NCI-H2171 (cell line): ENCODE results near the gene OR11A1.

Experiments used
- DNase-seq: peaks from one replicate; lab custom pipeline; 2025; lab: John Stamatoyannopoulos, UW

The OR11A1 gene, protein sequence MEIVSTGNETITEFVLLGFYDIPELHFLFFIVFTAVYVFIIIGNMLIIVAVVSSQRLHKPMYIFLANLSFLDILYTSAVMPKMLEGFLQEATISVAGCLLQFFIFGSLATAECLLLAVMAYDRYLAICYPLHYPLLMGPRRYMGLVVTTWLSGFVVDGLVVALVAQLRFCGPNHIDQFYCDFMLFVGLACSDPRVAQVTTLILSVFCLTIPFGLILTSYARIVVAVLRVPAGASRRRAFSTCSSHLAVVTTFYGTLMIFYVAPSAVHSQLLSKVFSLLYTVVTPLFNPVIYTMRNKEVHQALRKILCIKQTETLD

DNA sequence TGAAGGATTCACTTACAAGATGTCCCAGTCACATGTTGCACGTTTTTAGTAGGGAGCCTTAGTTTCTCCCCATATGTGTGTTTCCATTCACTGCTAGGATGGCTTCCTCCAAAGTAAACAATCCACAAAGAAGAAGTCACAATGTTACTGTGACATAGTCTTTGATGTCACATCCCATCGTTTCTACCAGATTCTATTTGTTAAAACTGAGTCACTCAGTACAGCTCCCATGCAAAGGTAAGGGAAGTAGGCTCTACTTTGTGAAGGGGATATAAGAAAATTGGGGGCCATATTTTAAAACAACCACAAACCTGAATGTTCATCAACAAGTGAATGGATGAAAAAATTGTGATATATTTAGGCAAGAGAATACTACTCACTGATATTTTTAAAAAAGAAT lies at the start of gene OR11A1, which contains the start of gene OR2H1:
Gene OR11A1 (minus strand): TSS at position 101 of the 400 bp plus-strand sequence. CDS start 29,430 bp downstream, outside the sequence.
Gene OR2H1 (plus strand): TSS at position 185 of the 400 bp plus-strand sequence. CDS start 4,615 bp downstream, outside the sequence.
- DNase-seq: no peak

DNA sequence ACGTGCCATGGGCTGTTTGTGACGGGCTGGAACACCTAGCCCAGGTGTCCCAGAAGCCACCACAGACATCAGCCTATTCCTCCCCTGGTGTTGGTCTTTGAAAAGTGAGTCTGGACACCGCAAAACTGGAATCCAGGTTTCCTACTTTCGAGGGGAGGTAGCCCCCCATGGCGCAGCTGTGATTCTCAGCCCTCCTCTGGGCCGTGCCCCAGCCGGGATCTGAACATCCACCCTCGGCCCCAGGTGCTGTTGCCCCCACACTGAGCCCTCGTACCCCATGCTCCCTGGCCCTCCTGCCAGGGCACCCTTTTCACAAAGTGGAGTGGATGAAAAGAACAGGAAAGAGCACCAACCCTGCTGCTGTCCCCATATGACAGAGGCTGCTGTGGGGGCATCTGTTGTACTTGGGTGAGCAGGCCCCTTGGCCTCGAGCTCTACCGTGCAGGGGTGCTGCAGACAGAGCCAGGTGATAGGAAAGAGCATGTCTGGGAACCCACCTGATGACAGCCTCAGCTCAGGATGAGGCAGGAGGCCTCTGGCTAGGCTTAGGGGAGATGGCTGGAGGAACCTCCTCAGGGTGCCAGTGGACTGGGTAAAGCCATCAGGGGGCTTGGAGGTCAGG lies 49.7 kb upstream of the OR11A1 start:
- DNase-seq: no peak

DNA sequence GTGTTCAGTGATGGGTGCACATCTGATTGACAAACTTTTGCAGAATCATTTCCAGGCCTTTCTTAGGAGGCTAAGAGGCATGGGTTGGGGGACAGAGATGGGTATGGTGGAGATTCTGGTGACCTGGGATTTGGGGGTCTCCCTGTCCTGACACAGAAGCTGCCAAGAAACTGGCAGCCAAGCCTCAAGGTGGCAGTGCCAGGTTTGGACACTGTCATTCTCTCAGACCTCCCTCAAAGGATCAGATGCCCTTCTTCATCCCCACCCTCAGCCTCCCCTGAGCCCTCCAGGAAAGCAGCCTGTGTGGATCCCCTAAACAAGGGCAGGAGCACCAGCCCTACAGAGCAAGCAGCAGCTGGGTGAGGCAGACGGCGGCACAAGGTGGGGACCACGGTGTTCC lies 48.9 kb upstream of the OR11A1 start:
- DNase-seq: no peak

DNA sequence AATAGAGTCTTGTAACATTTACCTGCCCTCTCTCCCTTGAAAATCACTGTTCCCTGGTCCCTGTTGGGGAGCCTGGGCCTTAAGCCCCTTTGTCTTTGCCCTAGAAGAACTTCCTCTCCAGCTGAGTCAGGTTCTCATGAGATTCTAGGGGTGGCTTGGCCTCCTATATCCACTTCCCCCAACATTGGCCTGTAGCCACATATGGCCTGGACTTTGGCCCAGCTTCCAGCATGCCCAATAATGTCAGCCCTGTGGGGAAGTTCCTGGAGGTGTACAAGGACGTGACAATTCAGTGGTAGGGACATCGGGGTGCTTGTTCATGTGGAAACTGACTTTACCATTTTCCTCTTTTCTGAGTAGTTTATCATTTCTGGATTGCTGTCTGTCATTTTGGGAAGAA lies 48.1 kb upstream of the OR11A1 start:
- no peak for DNase-seq

DNA sequence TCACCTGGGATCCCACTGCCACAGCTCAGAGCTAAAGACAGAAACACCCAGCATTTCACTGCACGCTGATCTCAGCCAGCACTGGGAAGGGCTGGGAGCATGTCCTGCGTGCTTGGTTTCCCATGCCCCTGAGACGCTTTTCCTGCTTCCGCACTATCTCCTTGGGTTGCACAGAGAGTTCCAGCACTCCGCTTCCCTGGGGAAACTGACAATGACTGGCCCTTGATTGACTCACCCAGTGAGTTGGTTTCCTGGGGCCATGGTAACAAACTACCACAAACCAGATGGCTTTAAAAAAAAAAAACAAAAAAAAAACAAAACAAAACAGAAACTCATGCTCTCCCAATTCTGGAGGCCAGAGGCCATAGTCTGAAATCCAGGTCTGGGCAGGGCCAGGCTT lies 45.7 kb upstream of the OR11A1 start:
- no peak for DNase-seq

DNA sequence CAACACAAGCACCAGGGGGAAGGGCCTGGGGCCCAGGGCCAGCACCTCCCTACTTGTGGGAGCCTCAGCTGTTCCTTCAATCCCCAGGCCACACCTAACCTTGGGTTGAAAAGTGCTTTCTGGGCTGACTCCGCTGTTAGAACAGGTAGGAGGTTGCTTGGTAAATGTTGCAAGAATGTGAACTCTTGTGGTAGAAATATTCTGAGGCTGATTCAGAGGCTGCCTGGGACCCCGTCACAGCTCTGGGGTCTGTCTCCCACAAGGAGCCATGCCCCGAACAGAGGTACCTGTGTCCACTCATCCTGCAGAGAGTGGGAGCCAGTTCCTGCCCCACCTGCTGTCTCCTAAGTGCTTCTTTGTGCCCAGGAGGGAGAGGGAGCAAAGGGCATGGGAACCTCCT lies 45.3 kb upstream of the OR11A1 start:
- DNase-seq: no peak

DNA sequence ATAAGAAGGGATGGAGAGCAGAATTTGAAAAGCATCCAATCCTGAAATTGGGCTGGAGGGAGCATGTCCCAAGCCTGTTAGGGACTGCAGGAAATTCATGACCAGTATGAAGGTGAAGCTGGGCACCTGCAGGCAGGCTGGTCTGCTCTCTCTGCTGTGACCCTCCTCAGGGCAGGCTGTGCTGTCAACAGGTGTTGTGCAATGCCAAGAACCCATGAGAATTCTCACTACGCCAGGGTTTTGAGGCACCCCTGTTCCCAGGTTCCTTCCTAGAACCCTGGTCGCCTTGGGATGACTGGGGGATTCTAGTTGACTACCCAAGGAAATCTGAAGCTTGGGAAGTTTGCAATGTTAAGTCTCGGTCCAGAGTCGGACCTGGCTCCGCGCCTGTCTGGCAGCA lies 44.2 kb upstream of the OR11A1 start:
- no peak for DNase-seq

DNA sequence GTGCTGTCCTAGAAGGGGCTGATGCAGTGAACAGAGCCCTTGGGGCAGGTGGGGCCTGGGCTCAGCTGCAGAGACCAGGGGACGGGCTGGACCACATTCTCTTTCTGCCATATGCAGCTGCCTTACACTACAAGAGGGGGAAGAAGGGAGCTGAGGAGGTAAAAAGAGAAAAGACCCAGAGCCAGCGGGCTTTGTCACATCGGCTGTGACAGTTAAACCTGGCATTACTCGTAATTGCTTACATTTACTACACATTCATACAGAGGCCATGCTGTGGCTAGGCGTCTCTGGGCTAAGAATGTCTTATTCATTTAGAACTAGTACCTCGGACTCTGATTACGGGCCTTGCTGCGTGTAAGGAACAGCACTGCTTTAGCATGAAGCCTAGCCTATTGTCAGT lies 43.7 kb upstream of the OR11A1 start:
- no peak for DNase-seq

DNA sequence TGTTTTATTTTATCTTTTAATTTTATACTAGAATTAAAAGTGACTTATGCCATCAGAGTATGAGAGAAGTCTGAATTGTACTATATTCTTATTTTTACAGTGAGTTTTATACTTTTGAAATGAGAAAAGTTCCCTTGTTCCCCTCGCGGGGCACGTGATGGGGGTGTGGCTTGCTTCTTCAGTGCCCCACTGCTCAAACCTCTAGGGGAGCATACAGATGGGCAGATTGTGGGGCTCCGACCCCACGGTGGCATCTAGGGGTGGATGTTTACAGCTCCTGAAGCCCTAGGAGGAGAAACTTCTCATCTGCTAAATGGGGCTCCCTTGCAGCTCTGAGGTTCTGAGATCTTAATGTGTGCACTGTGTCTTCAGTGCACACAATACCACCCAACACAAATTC lies 42.8 kb upstream of the OR11A1 start:
- no peak for DNase-seq

DNA sequence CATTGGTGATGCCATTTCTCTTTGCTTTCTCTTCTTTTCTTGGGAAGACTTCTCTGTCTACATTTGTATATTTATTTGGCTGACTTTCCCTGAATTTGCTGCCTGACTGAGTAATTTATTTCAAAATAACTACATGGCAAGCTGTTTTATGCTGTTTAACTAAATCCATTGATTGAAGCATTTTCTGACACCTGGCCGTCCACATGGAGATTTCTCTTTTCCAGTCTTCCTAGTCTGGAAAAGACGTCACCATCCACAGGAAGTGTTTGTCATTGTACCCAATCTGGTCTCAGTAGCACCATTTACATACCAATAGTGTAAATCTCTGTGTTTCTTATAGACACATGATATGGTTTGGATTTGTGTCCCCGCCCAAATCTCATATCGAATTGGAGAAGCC lies 40.1 kb upstream of the OR11A1 start:
- no peak for DNase-seq

DNA sequence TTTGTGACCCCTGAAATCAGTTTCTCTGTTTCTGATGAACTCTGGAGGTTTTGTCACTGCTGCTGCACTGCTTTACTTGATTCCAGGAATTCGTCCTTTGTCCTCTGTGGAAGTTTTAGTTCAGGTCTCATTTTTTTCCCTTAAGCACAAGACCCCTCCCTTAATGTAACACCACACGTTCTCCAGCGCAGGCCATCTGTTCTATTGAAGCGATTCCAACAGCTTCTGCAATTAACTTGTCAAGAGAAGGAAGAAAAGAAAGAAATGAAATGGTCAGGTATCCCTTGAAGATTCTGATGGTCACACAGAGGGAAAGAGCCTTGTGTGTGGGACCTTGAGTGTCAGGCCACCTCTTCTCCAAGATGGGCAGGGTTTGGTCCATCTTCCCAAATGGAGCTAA lies 38.7 kb upstream of the OR11A1 start:
- no peak for DNase-seq

DNA sequence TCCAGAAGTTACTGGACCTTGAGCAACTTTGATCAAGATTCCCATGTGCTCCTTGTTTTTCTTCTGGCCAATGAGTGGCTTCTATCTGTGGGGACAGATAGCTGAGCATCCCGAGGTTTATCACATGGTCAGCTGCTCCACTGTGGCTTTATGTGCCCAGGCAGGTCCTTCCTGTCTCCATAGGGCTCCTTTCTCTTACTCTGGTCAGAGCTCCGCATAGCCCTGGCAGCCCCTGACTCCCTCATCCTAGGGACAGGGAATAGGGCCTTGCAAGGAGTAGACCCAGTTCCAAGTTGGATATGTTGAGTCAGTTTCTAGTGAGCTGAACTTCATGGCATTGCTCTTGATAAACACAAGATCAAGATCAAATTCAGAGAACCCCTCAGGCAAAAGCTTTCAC lies 37.3 kb upstream of the OR11A1 start:
- DNase-seq: no peak

DNA sequence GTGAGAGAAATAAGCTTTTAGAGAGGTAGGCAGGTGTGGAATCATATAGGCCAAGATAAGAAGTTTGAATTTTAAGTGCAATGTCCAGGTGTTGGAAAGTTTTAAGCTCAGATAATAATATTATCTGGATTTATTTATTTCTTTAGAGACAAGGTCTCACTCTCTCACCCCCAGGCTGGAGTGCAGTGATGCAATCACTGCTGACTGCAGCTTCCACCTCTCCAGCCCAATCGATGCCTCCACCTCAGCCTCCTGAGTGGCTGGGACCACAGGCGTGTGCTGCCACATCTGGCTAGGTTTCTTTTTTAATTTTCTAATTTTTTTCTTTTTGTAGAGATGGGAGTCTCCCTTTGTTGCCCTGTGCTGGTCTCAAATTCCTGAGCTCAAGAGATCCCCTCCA lies 36.4 kb upstream of the OR11A1 start:
- no peak for DNase-seq

DNA sequence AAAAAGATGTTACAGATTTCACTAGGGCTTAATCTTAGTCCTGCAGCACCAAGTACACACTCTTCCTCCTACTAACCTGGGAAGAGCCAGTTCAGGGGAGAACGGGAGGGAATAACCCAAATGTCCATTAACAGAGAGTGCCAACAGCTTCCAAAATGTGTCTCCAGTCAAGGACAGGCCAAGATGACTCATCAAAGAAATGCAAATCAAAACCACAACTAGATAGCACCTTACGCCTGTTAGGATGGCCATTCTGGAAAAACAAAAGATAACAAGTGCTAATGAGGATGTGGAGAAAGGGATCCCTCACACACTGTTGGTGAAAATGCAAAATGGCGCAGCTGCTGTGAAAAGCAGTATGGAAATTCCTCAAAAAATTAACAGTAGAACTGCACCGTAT lies 34.7 kb upstream of the OR11A1 start:
- no peak for DNase-seq

DNA sequence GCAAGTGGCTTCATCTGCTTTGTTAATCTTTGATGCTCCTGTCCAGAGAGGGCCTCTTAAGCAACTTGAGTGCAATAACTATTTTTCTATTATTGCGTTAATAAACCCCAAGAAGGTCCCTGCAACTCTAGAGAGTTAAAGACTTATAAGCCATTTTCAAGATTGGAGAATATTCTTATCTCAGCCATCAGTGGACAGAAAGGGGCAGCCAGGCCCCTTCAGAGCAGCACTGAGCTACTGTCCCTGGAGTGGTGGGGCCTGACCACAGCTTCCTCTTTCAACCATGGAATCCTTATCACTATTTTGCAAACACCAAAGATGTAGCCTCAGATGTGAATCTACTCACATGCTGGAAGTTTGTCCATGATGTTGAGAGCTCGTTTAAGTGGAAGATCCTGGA lies 33.7 kb upstream of the OR11A1 start:
- DNase-seq: no peak

DNA sequence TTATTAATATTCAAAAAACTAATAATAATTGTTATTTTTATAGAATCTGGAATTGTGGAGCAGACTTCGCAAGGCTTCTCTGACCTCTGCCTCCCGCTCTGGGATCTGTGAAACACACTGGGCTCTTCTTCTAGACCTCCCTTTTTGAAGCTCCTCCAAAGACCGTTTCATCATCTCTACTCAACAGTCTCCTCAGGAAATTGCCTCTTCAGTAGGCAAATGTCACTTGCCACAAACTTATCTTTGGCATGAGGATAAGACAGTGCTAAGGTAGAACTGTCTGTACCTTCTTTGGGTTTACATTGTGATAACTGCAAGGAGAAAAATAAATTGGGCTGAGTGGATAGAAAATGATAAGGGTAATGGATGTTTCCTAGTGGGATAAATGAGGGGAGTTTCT lies 33.2 kb upstream of the OR11A1 start:
- DNase-seq: no peak

DNA sequence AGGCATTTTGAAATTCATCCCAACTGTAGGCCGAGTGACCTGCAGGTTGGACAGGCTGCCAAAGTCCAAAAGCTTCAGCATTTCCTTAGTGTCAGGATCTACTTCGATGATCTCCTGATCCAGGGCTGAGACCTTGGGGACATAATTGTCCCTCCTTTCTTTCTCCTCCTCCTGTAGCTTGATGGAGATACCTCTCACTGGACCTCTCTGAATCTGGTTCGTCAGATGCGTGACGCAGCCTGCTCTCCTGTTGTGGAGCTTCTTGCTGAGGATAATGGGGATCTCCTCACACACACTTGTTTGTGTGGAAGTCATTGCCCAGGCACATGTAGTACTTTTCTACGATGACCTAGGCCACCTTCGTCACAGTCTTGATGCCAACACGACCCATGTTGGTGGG lies 32.4 kb upstream of the OR11A1 start:
- DNase-seq: no peak

DNA sequence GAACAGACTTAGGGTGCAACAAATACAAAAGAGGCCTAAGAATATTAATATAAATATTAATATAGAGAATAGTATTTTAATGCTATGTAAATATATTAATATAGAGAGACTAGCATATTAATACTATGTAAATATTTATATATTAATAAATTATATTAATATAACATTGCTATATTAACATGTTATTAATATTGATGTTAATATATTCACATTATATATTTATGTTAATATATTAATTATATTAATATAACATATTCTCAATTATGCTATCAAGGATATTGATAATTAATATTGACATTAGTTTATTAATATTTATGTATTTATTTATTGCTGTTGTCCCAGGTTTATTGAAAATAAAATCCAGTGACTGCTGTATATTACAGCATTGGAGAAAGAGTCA lies 32.0 kb upstream of the OR11A1 start:
- DNase-seq: no peak

DNA sequence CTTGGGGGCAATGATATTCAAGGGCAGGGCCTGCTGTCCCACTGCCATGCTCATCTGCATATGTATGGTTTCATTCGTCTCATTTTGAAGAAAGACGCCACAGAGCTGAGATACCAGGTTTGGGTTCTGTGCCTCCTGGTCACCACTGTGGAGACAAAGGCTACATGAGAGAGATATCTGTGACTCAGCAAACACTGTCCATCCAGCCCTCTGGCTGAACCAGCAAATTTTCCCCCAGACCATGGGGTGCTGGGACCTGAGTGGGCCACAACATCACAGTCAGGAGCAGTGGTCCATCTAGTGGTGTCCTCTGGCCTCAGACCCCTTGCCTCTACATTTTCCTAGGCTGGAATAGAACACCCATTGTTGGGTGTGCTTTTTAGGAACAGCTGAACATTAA lies 30.8 kb upstream of the OR11A1 start, which contains the start of gene MAS1L:
Gene MAS1L (minus strand): TSS at position 297 of the 400 bp plus-strand sequence. CDS start 54 bp downstream, at position 243.
- DNase-seq: no peak

DNA sequence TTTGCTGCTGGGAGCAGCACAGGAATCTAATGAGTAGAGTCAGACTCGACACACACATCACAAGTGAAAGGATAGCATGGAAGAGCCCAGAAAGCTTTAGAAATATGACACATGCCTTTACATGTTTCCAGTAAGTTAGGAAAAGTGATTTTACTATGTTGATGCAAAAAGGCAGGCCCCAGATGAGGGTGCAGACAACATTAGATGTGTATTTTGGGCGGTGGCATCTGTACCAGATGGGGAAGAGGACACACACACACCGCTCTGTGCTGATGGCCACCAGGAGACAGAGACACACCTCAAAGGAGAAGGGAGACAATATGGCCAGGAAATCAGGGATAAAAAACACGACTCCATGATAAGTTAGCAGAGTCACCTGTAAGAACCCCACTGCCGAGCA lies 30.3 kb upstream of the OR11A1 start:
- DNase-seq: no peak

DNA sequence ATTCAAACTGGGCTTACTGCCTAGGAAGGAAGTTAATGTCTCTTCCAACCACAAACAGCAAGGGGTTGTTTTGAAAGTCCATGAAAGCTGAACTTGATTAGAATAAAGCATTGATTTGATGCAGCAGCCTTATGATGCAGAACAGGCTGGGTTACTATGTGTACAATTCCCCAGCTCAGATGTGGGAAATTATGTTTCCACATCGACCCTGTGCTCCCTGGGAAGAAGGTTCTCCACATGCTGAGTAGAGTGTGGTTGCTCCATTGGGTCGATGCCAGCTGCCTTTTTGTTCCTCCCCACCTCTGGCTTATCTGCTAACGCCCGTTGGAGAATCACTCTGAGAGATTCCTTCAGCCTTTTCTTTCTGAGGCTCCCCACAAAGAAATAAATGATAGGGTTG lies 29.7 kb upstream of the OR11A1 start:
- DNase-seq: no peak

DNA sequence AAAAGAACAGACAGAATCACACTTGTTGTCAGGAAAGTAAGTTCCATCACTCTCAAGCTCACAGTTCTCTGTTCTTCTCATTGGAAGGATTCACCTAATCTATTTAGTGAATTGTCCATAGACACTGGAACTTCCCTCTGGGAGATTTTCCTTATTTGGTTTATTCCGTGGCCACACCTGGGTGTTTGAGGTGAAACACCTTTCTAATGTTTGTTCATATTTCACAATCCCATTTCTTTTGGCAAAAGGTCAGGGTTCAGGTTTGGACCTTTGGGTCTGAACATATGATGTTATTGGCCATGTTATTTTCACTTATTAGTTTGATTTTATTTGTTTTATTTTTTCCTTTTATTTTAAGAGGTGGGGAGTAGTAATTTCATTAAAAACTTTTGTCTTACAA lies 26.9 kb upstream of the OR11A1 start:
- no peak for DNase-seq

DNA sequence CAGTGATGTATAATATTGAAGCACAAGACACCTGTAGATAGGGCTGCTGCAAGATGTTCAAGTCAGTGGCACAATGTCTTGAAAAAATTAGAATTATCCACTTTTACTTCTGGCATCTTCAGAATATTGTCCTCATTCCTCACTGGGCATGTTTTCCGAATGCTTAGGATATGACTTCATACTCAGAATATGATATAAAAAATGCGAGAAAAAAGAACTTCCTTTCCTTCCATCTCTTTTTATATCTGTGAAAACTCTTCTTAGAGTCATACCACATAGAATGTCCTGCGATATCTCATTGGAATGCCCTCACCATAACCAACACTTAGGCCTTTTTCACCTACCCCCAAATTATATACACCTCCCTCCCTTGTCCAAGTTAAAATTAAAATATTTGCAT lies 26.3 kb upstream of the OR11A1 start:
- no peak for DNase-seq

DNA sequence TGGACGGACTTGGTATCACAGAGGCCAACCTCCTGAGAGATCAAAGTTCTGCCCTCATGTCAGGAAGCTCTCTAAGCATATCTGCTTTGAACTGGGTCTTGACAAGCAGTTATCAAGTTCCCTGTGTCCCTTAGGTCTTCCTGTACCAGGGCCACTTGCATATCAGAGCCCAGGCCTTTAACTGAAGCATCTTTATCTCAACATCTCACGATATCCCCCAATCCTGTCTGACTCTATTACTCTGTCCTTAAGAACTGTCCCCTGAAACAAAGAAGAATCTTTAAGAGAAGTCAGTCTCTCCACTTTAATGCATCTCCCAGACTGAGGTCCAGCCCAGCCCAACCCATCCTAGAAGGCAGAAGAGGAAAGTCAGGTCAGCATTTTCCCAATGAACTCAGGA lies 22.7 kb upstream of the OR11A1 start:
- DNase-seq: no peak
